ENCODE results near the gene SRP14.

The SRP14 gene

DNA sequence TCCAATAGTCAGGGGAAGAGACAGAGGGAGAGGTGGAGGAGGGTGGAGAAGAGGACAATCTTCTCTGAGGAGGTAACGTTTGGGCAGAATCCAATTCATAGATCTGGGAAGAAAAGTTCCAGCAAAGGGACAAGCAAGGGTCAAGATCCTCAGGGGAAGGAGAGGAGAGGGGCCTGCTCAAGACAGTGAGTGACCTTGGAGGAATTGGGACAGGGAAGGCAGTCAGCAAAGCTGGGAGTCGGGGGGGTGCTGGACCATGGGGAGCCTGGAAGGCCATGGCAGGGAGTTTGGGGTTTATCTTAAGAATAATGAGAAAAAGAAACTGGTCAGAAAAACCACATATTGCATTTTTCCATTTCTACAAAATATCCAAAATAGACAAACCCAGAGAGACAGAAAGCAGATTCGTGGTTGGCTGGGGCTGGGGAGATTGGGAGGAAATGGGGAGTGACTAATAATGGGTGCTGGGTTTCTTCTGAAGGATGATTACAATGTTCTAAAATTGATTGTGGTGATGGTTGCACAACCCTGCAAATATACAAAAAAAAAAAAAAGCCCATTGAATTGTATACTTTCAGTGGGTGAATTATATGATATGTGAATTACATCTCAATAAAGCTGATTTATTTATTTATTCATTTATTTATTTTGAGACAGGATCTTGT lies 19.6 kb upstream of the SRP14 start:
- TF ChIP-seq, protein P1, sequence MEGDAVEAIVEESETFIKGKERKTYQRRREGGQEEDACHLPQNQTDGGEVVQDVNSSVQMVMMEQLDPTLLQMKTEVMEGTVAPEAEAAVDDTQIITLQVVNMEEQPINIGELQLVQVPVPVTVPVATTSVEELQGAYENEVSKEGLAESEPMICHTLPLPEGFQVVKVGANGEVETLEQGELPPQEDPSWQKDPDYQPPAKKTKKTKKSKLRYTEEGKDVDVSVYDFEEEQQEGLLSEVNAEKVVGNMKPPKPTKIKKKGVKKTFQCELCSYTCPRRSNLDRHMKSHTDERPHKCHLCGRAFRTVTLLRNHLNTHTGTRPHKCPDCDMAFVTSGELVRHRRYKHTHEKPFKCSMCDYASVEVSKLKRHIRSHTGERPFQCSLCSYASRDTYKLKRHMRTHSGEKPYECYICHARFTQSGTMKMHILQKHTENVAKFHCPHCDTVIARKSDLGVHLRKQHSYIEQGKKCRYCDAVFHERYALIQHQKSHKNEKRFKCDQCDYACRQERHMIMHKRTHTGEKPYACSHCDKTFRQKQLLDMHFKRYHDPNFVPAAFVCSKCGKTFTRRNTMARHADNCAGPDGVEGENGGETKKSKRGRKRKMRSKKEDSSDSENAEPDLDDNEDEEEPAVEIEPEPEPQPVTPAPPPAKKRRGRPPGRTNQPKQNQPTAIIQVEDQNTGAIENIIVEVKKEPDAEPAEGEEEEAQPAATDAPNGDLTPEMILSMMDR (IDR thresholded peaks at IDR 0.05; ENCODE audit: extremely low read depth, missing control alignments) = no peak
- no peak for DNase-seq (ENCODE audit: low spot score)

DNA sequence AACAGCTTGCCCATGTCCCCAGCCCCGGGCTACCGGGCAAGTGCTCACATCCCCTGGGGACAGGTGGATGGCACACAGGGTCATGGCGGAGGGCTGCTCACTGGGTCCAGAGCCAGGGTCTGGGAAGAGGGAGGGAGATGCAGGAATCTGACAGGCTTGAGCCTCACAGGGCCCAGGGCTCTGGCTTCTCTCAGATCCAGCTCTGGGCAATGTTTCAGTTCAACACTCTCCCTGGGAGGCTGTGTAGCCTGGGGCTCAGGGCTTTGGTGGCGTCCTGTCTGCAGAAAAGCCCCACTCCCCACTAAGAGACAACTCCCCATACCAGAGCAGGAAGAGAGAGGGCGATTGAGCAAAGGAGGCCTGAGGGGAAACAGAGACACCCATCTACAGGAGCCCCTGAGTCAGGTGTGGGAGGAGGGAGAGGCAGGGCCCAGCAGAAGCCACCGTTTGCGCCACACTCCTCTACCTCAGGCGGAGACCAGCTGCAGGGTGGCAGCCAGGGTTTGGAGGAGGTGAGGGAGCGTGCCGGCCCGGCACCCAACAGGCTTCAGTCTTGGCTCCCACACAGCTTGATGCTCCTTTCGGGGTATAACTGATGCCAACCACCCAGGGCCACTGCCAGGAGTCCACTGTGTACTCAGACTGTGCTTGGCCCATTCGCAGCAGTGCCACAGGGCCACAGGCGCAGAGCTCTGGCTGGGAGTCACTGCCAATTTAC lies 16.8 kb upstream of the SRP14 start:
- TF ChIP-seq, protein P1 (IDR thresholded peaks at IDR 0.05; ENCODE audit: extremely low read depth, missing control alignments) = no peak
- DNase-seq (ENCODE audit: low spot score) = no peak

DNA sequence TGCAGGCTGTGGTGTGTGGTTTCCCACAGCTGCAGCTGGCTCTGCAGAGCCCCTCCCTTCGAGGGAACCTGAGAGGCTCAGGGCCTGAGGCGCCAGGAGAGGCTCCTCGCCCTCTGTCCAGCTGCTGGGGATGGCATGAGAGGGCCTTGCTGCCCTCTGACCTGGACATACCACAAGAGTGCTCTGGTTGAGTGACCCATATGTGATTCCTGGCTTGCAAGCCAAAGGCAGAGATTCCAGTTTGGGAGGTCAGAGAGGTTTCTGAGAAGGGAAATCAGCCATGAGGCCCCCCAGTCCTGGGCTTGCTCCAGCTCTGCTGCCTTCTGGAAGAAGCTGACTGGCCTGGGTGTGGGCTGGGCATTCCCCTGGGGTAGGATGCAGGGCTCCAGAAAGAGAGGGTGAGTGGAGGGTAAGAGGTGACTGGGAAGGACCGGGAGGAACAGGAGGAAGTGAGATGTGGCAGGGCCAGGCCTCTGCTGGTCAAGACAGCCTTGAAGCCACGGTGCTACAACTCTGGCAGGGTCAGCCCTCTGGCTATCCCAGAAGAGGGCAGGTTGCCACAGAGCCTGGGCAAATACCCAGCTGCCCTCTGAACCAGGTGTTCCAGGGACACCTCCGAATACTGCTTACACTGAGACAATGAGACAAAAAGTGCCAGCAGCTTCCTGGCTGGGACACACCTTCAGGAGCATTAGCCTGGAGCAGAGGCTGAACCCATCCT lies 16.0 kb upstream of the SRP14 start:
- TF ChIP-seq, protein P1 (IDR thresholded peaks at IDR 0.05; ENCODE audit: extremely low read depth, missing control alignments) = no peak

DNA sequence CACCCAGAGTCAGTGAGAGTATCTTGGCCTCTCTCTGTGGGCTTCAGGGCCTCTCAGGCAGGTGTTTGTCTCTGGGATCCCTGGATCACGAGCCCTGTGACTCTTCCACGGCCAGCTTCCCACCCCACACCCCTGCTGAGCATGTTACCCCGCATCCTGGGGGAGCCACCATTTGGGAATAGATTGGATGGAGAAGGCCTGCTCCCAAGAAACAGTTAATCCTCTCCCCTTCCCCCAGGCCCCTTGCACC lies 15.5 kb upstream of the SRP14 start:
- DNase-seq (ENCODE audit: low spot score) = no peak
- TF ChIP-seq, protein P1 (IDR thresholded peaks at IDR 0.05; ENCODE audit: extremely low read depth, missing control alignments) = no peak

More for the DNA sequence above, 16.0 kb upstream of the SRP14 start:
- peak; percentile 71 for DNase-seq (ENCODE audit: low spot score)

DNA sequence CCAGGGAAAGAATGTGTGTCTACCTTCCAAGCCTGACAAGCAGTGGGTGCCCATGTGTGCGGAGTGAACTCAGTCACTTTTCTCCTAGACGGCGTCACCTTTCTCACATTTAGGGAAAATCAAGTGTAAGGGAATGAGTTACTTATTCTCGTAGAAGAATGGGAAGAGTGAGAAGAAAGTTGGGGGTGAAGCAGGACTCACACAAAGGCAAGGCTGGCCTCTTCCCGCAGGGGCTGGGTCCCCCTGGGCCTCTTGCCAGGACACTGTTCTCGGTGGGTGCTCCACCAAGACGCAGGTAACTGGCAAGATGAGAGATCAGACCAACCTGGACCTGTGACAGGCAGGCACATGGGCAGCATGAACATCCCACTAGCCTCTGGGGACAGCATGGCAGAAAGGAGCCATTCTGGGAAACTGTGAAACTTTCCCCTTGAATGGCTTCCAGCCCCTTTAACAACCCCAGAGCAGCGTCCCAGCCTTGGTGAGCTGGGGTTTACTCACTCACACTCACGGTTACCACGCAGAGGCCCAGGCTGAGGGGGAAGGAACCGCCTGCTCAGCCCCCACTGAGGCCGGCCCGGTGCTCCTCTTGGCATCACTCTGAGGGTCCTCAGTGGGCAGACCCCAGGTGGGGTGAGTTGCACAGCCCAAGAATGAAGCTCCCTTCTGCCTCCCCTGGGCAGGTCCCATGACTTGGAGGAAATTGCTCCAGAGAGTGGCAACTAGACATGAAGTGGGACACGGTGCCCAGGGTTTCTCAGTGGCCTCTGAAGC lies 15.0 kb upstream of the SRP14 start:
- TF ChIP-seq, protein P1 (IDR thresholded peaks at IDR 0.05; ENCODE audit: extremely low read depth, missing control alignments) = no peak
- DNase-seq (ENCODE audit: low spot score) = no peak

DNA sequence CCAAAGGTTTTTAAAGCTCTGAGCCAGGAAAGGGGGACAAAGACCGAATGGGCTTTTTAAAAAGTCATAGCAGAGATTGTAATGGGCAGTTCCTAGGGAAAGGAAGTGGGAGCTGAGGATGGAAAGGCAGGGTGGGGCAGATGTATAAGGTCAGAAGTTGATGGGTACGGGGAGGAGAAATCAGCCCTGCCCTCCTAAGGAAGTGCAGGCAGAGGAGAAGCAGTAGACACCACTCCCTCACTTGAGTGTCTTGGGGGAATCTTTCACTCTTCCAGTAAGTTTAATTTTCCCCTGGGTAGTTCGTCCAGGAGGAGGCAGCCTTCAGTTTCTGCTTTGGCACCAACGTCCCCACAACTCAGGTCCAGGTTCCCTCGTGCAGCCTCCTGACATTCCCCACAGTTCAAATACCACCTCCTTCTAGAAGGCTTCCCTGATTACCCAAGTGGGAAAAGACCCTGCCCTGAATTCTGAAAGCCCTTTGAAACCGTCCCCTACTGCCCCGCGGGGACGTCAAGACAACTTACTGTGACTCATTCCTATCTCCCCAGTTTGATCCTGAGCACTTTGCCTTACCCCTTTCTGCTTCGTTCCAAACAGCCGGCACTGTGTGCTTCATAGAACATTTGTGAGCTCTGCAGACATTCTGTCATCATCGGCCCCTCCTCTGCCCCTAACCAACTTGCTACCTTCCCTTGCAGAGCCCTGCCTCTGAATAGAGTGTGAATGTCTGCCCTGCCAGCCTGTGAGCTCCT lies 14.3 kb upstream of the SRP14 start:
- TF ChIP-seq, protein P1 (IDR thresholded peaks at IDR 0.05; ENCODE audit: extremely low read depth, missing control alignments) = no peak
- no peak for DNase-seq (ENCODE audit: low spot score)

Data from GM20000 (cell line).